PC-3 (cell line): Measurements from ENCODE around the gene FFAR1. TPM values are rescaled to one million over a fixed set of nuclear protein-coding genes. Genes with fewer than 3 reads are reported as not detected.

ENCODE experiments used
- ATAC-seq: fragments of 200-7000 bp; cut with Tn5 transposase; 2 replicates; pipeline ENCODE4 v1.9.1; 2020; ENCODE audit warnings: mild to moderate bottlenecking, moderate library complexity
- BruUV-seq: library from RNA; stranded (reverse); fragments of 400-500 nt; replicated peaks from 2 replicates; lab custom pipeline; 2021; lab: Mats Ljungman, UMichigan
- CTCF ChIA-PET: fragments of 300-600 bp; sonication (Branson Sonifier 250); formaldehyde crosslinking; loops from one replicate; lab custom pipeline; 2022; ENCODE audit warnings: antibody characterized with exemption; lab: Charles Lee
- POLR2A ChIA-PET: fragments of 300-600 bp; sonication (Branson Sonifier 250); formaldehyde crosslinking; loops from one replicate; lab custom pipeline; 2022; ENCODE audit warnings: antibody characterized with exemption; ENCODE audit not compliant: unreplicated experiment; lab: Charles Lee
- DNase-seq: peaks from one replicate; pipeline ENCODE4 v3.0.0-alpha.2; 2015
- H2AFZ ChIP-seq: fragments of 300-600 bp; sonication (generic); 2 replicates; pipeline ENCODE4 v1.6.0; 2016; ENCODE audit warnings: antibody characterized with exemption, low read length
- H3F3A ChIP-seq: fragments of 300-600 bp; sonication (generic); one replicate; pipeline ENCODE4 v1.6.0; 2017; ENCODE audit warnings: antibody characterized with exemption, low read length, control low read depth, mild to moderate bottlenecking; ENCODE audit not compliant: unreplicated experiment
- H3K27ac ChIP-seq: fragments of 300-600 bp; sonication (generic); 2 replicates; pipeline ENCODE4 v1.5.1; 2016; ENCODE audit warnings: mild to moderate bottlenecking, low read length
- H3K27me3 ChIP-seq: fragments of 300-600 bp; sonication (generic); 2 replicates; pipeline ENCODE4 v1.6.1; 2016; ENCODE audit warnings: low read length, mixed read lengths
- H3K36me3 ChIP-seq: fragments of 300-600 bp; sonication (generic); 2 replicates; pipeline ENCODE4 v1.6.1; 2016; ENCODE audit warnings: low read depth, mixed run types, low read length, mixed read lengths
- H3K4me1 ChIP-seq: fragments of 300-600 bp; sonication (generic); 2 replicates; pipeline ENCODE4 v1.5.1; 2016; ENCODE audit warnings: low read length; ENCODE audit not compliant: insufficient read depth
- H3K4me2 ChIP-seq: fragments of 300-600 bp; sonication (generic); 2 replicates; pipeline ENCODE4 v1.6.0; 2016; ENCODE audit warnings: low read length
- H3K4me3 ChIP-seq: fragments of 300-600 bp; sonication (generic); 2 replicates; pipeline ENCODE4 v1.5.1; 2016; ENCODE audit warnings: mild to moderate bottlenecking, low read length, mixed read lengths
- H3K79me2 ChIP-seq: fragments of 300-600 bp; sonication (generic); 2 replicates; pipeline ENCODE4 v1.6.1; 2017; ENCODE audit warnings: low read length, mixed read lengths
- H3K9ac ChIP-seq: fragments of 300-600 bp; sonication (generic); 2 replicates; pipeline ENCODE4 v1.6.0; 2016; ENCODE audit warnings: mild to moderate bottlenecking, low read length
- H3K9me2 ChIP-seq: fragments of 300-600 bp; sonication (generic); replicated peaks from 2 replicates; pipeline ENCODE4 v1.6.1; 2016; ENCODE audit warnings: mixed run types, low read length, mixed read lengths
- H3K9me3 ChIP-seq: fragments of 300-600 bp; sonication (generic); 2 replicates; pipeline ENCODE4 v1.6.1; 2016; ENCODE audit warnings: low read length, mixed read lengths
- H4K20me1 ChIP-seq: fragments of 300-600 bp; sonication (generic); 2 replicates; pipeline ENCODE4 v1.6.1; 2016; ENCODE audit warnings: low read length, mixed read lengths
- EZH2 ChIP-seq: fragments of 300-600 bp; sonication (generic); IDR thresholded peaks from one replicate; pipeline ENCODE4 v1.6.1; 2017; ENCODE audit warnings: antibody characterized with exemption, mild to moderate bottlenecking, low read length; ENCODE audit not compliant: unreplicated experiment
- EZH2phosphoT487 ChIP-seq: fragments of 300-600 bp; sonication (generic); IDR thresholded peaks from 2 replicates; pipeline ENCODE4 v1.6.1; 2018; ENCODE audit warnings: mild to moderate bottlenecking, antibody characterized with exemption, low read length, borderline replicate concordance
- intact Hi-C: fragments of 100-400 bp; cut with micrococcal nuclease; formaldehyde crosslinking; loops from 2 replicates; pipeline ENCODE4 v1.9.0; 2023
- microRNA-seq: library from miRNA; unstranded; fragments of <30 nt; microRNA quantifications from one replicate; pipeline ENCODE4 v1.1.0, GENCODE V29; 2020; ENCODE audit not compliant: unreplicated experiment
- total RNA-seq: library from RNA; depleted of rRNA; stranded (reverse); fragments of >200 nt; gene quantifications from 2 replicates; pipeline ENCODE4 v1.2.3, GENCODE V29; 2014; rRNA removed
- TF ChIP-seq, protein P1 (sequence below): fragments of 300-600 bp; sonication (generic); conservative IDR thresholded peaks from 2 replicates; pipeline ENCODE4 v1.5.1; 2017; ENCODE audit warnings: antibody characterized with exemption, low read depth, mild to moderate bottlenecking, low read length

FFAR1 gene
- total RNA-seq, 1 experiment from 2014 or later: not detected

DNA sequence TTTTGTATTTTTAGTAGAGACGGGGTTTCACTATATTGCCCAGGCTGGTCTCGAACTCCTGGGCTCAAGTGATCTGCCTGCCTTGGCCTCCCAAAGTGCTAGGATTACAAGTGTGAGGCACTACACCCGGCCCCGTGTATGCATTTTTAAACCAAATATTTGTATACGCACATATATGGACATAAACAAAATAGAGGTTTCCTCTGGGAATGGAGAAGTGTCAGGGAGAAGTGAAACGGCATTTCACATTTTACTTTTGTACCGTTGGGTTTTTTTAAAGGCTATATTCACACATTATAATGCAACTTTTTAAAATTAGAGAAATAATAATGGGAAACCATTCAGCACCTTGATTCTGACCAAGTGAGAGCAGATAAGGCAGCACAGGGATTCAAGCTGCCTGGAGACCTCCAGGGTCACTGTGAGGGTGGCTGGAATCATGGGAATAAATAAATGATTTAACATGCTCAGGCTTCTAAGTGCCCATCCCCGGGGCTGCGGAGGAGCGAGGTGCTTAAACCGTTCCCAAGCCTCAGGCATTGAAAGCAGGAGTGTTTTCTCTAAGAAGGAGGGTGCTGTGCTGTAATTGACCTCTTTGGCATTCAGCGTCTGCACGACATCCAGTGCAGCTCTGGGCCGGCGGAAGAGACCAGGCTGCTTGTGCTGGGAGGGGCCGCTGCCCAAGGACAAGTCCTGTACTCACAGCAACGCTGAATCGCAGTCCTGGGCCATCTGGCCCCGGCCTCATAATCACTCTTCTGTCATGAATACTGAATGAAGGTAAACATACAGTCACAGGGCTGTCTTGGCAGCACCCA is 47.9 kb downstream of the FFAR1 start:
- Histone ChIP-seq H3K79me2 (no peaks in the 10 kb centered on the region), H2AFZ (no peak overlapping the region), H3K36me3 (no peaks in the 10 kb centered on the region), H3K9me2 (no peaks in the 10 kb centered on the region), H3K27me3 (no peaks in the 10 kb centered on the region), H3K4me1 (no peaks in the 10 kb centered on the region), H3K9ac (no peak overlapping the region), H3F3A (no peaks in the 10 kb centered on the region), H3K9me3 (no peaks in the 10 kb centered on the region), H3K4me3 (no peak overlapping the region), H3K4me2 (no peak overlapping the region), H4K20me1 (no peaks in the 10 kb centered on the region), H3K27ac (no peak overlapping the region)
- DNase-seq: no peak
- ChIA-PET CTCF (no interaction called here), POLR2A (no interaction called here)
- no peak for ATAC-seq
- intact Hi-C loops: no loop called here
- BruUV-seq: no TSS peak
- no peak for TF ChIP-seq EZH2
- TF ChIP-seq EZH2phosphoT487: no peak

DNA sequence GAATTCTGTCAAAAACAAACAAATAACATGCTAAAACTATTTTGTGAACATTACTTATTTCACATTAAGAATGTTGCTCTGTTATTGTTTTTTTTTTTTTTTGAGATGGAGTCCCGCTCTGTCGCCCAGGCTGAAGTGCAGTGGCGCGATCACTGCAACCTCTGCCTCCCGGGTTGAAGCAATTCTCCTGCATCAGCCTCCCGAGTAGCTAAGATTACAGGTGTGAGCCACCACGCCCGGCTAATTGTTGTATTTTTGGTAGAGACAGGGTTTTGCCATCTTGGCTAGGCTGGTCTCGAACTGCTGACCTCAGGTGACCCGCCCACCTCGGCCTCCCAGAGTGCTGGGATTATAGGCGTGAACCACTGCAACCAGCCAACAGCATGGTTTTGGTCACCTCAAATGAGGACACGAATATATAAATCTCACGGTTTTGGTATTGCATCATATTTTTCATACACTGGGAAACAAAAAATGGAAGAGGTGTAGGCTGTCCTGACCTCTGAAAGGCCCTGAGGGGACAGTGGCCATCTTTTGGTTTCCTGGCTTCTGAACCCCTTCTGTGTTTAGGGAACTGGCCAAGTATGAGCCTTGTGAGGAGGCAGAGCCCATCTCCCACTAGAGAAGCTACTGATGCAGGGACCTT is 48.7 kb downstream of the FFAR1 start:
- intact Hi-C loops: no loop called here
- ChIA-PET CTCF (no interaction called here), POLR2A (no interaction called here)
- Histone ChIP-seq H3F3A (no peaks in the 10 kb centered on the region), H3K27ac (no peak overlapping the region), H3K79me2 (no peaks in the 10 kb centered on the region), H3K4me3 (no peak overlapping the region), H4K20me1 (no peaks in the 10 kb centered on the region), H2AFZ (no peak overlapping the region), H3K9me3 (no peaks in the 10 kb centered on the region), H3K9me2 (no peaks in the 10 kb centered on the region), H3K9ac (no peak overlapping the region), H3K36me3 (no peaks in the 10 kb centered on the region), H3K27me3 (no peaks in the 10 kb centered on the region), H3K4me1 (no peaks in the 10 kb centered on the region), H3K4me2 (no peak overlapping the region)
- BruUV-seq: no TSS peak
- TF ChIP-seq EZH2 (no peak), EZH2phosphoT487 (no peak)
- TF ChIP-seq, protein P1, sequence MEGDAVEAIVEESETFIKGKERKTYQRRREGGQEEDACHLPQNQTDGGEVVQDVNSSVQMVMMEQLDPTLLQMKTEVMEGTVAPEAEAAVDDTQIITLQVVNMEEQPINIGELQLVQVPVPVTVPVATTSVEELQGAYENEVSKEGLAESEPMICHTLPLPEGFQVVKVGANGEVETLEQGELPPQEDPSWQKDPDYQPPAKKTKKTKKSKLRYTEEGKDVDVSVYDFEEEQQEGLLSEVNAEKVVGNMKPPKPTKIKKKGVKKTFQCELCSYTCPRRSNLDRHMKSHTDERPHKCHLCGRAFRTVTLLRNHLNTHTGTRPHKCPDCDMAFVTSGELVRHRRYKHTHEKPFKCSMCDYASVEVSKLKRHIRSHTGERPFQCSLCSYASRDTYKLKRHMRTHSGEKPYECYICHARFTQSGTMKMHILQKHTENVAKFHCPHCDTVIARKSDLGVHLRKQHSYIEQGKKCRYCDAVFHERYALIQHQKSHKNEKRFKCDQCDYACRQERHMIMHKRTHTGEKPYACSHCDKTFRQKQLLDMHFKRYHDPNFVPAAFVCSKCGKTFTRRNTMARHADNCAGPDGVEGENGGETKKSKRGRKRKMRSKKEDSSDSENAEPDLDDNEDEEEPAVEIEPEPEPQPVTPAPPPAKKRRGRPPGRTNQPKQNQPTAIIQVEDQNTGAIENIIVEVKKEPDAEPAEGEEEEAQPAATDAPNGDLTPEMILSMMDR: no peak
- no peak for ATAC-seq
- DNase-seq: no peak

DNA sequence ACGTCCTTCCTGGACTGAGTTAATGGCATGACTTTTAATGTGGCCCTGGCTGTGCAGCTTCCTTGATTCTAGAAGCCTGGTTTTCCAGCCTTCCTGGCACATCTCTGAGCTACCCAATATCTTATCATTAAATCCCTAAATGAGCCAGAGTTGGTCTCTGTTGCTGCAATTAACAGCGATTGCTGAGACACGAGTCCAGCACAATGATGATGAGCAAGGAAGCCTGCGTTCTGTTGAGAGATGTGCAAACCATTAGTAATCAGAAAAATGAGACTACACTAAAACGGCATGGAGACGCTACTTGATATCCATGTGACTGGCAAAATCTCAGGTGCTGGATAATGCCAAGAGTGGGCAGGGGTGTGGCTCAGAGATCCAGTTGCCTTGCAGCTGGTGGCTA is 49.4 kb downstream of the FFAR1 start:
- H2AFZ ChIP-seq: no peak overlapping the region

More for the DNA sequence above, 49.4 kb downstream of the FFAR1 start:
- ChIA-PET POLR2A (no interaction called here), CTCF (no interaction called here)
- no peak for ATAC-seq
- BruUV-seq: no TSS peak
- no peak for DNase-seq
- Histone ChIP-seq H3K4me3 (no peak overlapping the region), H3K36me3 (no peaks in the 10 kb centered on the region), H3K9me2 (no peaks in the 10 kb centered on the region), H3K4me2 (no peak overlapping the region), H3K4me1 (no peaks in the 10 kb centered on the region), H3K79me2 (no peaks in the 10 kb centered on the region), H3K9me3 (no peaks in the 10 kb centered on the region), H3K27me3 (no peaks in the 10 kb centered on the region), H3F3A (no peaks in the 10 kb centered on the region), H3K9ac (no peak overlapping the region), H3K27ac (no peak overlapping the region), H4K20me1 (no peaks in the 10 kb centered on the region)
- TF ChIP-seq, protein P1: no peak
- no peak for TF ChIP-seq EZH2
- no peak for TF ChIP-seq EZH2phosphoT487
- intact Hi-C loops: no loop called here

Small RNAs within 50 kb of the gene (microRNA-seq; reads per million reads assigned to microRNA genes)
- not detected for gene MIR5196

Other genes with a start within 250 kb of the FFAR1 start
- 48.7 and 61.6 TPM in 2 replicates for gene FXYD3, start 232.1 kb upstream of the FFAR1 start, total RNA-seq
- gene LGI4, start 212.8 kb upstream of the FFAR1 start, total RNA-seq: 0.22 TPM in 1 of 2 replicates, not detected in the other
- gene FXYD1, start 209.1 kb upstream of the FFAR1 start, total RNA-seq: not detected in 2 replicates
- gene FXYD7, start 204.6 kb upstream of the FFAR1 start, total RNA-seq: not detected in 2 replicates
- gene FXYD5, start 193.2 kb upstream of the FFAR1 start, total RNA-seq: 114 and 123 TPM in 2 replicates
- not detected in 2 replicates for gene FAM187B, start 119.2 kb upstream of the FFAR1 start, total RNA-seq
- 80.3 and 91.0 TPM in 2 replicates for gene LSR, start 98.9 kb upstream of the FFAR1 start, total RNA-seq
- 102 and 103 TPM in 2 replicates for gene USF2, start 78.9 kb upstream of the FFAR1 start, total RNA-seq
- not detected in 2 replicates for gene HAMP, start 65.4 kb upstream of the FFAR1 start, total RNA-seq
- not detected in 2 replicates for gene MAG, start 55.7 kb upstream of the FFAR1 start, total RNA-seq
- gene CD22, start 18.7 kb upstream of the FFAR1 start, total RNA-seq: 0.07 TPM in 1 of 2 replicates, not detected in the other
- gene FFAR3, start 10.6 kb downstream of the FFAR1 start, total RNA-seq: not detected in 2 replicates
- gene GPR42, start 23.2 kb downstream of the FFAR1 start, total RNA-seq: not detected in 2 replicates
- not detected in 2 replicates for gene FFAR2, start 100.4 kb downstream of the FFAR1 start, total RNA-seq
- gene KRTDAP, start 142.6 kb downstream of the FFAR1 start, total RNA-seq: not detected in 2 replicates
- gene DMKN, start 165.7 kb downstream of the FFAR1 start, total RNA-seq: 128 and 144 TPM in 2 replicates
- gene SBSN, start 180.4 kb downstream of the FFAR1 start, total RNA-seq: 0.26 and 2.1 TPM in 2 replicates
- not detected in 2 replicates for gene GAPDHS, start 185.6 kb downstream of the FFAR1 start, total RNA-seq
- 191 and 206 TPM in 2 replicates for gene TMEM147, start 197.7 kb downstream of the FFAR1 start, total RNA-seq
- gene ATP4A, start 215.8 kb downstream of the FFAR1 start, total RNA-seq: not detected in 2 replicates
- not detected in 2 replicates for gene PMIS2, start 238.3 kb downstream of the FFAR1 start, total RNA-seq